Measurements from ENCODE around the gene FBXL7.

Gene FBXL7

DNA sequence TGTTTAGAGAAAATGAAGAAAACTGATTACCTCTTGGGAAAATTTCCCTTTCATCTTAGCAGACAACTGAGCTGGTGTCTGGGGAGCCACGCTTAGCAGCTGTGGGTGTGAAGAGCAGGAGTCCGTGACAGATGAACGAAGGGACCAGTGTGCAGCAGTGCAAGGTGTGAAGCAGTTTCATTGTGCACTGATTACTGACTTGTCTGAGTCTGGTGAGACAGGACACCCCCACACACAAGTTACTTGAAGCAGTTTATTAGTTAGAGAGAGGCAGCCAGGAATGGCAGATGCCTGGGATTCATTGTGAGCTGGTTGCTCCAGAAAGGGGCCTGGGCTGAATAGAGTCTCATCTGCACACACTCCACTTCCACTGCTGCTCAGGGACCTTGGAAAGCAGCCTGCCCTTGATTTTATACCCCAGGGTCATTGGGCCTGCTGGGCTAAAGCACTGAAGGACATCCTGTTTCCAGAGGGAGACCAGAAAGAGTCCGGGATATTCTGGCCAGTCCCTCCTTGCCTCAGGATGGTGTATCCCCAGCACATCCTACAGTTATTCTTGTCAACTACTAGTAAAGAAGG is 47.4 kb downstream of the FBXL7 start:
- no peak for DNase-seq

DNA sequence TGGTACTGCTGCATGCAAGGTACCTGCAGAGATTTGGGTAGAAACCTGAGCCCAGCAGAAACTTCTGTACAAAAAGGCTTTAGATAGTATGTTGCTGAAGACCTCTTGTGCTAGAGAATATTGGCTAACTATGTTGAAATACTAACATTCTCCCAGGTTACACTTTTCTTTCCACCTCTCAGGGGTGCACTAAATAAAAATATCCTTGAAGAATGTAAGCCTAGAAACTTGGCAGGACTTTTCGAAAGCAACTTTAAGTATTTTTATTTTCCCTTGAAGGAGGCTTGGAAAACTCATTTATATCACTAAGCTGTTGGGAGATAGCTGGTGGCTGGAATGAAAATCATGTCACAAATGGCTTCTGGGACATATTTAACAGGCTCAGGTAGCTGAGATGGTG is 50.0 kb downstream of the FBXL7 start:
- no peak for DNase-seq

DNA sequence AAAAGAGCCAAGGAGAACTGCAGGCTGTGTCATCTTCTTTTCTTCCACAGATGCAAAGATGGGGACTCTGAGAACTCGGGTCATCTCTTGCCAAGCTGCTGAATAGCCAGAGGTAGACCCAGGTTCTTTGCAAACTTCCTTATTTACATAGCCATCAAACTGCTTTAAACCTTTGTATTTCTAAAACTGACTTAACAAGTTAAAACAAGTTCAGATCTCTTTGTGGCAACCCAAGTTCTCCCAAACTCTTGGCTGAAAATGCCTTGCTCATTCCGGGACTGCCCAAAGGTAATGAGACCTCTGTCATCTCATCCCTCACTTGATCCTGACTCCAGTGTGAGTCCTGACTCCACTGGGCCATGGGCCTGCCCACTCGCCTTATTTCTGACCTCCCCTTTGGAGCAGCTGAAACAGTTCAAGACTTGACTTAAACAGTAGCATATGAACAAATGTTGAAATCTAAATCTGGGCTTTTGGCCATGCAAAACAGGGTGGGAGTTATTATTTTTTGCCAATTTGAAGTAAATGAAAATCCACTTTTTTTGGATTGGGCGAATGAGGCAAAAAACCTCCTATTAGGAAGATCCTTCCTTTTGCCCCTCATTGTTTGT is 50.6 kb downstream of the FBXL7 start:
- no peak for DNase-seq

DNA sequence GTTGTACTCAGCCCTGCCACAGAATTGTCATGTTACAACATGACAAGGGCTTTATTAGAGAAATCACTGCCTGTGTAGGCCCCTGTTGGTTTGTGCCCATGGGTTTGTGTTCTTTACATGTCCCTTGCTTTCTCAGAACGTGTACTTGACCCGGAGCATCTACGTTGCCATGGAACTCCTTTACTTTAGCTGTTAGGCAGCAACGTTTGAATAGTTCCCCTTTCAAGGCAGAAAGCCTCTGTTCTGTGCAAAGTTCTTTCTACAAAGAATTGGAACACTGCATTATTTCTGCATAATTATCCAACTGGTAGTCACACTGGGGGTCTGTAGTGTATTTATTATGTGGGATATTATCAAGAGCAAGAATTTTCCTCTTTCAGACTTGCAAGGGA is 51.1 kb downstream of the FBXL7 start:
- no peak for DNase-seq

DNA sequence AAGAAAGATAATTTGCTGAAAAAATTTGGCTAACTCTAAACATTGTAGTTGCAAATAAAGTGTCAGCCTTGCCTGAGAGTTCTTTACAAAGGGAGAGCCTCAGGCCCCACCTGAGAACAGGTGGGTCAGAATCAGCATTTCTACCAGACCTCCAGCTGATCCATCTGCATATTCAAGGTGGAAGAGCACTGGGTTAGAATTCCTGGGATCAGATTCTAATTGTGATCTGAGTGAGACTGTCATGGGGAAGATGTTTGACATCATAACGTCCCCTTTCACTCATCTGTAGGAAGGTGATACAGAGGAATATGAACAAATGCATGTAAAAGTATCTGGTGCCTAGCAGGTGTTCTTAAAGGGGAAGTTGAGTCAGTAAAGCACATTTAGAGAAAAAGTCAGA is 54.6 kb downstream of the FBXL7 start:
- no peak for DNase-seq

DNA sequence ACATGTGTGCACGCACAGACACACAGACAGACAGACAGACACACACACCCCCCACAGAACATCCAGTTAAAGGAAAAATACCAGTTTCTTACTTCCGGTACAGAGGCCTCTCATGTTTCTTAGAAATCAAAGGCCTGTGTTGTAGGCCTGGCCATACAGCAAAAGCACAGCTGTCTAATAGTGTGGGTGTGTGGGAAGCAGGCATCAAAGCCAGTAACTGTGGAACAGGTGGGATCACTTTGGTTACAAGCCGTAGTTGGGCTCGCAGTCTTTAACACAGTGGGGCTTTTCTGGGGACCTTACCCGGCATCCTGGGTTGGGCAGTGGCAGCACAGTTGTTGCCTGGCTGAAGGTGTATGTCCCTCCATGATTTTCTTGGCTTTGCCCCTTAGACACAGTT is 55.2 kb downstream of the FBXL7 start:
- no peak for DNase-seq

DNA sequence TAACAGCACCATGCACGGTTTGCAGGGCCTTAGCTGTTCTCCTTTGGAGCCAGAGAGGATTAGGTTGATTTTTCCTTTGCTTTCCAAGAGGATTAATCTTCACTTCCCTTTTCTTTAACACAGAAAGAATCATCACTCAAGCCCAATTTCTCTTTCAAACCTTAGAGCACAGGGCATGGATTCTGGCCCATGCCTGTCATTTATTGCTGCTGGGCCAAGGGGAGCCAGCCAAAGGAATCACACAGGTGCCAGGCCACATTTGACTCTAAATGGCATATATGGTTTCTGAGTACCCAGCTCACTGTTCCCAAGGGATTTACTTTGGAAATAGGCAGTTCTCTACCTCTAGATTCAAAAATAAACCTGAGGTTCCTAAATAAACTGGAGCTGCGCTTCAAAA is 58.3 kb downstream of the FBXL7 start:
- DNase-seq, result no peak

DNA sequence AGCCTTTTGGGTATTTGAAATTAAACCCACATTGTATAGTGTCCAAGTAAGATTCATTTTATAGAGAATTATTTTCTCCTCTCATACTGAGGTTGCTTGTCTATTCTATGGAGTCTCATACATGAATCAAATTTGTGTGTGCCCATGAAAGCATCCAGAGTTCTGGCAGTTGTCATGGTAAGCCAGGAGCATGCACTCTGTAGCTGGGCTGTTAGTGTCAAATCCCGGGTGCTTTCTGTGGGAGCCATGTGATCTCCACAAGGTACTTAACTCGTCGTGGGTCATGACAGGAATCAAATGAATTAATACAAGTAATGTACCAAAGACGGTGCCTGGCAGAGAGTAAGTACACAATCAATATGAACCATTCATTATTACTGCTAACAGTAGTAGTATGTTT is 58.7 kb downstream of the FBXL7 start:
- no peak for DNase-seq

DNA sequence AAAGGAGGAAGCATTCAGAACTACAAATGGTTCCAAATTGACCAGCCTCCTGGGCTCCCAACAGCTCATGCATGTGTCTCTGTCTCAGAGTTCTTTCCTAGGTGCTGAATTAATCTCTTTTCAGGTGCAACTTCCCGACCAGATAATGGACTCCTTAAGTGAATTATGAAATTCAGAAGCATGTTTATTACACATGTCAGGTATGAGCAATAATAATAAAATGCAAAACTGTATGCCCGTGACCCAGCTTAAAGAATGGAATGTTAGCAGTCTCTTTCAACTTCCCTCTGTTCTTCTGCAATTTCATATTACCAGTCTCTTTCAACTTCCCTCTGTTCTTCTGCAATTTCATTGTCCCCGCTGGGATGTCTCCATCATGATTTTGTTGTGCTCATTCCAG is 60.4 kb downstream of the FBXL7 start:
- no peak for DNase-seq

DNA sequence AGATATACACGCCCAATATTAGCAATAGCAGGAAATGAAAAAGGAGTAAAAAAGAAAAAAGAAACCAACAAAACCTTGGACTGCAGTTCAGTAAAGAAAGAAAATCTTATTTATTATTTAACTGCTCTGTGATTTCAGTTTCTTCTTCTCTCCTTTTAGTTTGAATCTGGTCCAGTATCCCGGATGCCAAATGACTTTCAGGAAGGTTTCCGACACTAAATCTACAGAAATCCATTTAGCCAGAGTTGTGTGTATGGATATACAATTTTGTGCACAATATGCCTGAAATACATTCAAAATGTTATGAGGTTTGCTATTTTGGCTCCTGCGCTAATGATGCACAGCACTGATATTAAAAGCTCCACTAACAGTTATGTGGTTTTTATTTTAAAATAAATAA is 64.5 kb downstream of the FBXL7 start:
- no peak for DNase-seq

DNA sequence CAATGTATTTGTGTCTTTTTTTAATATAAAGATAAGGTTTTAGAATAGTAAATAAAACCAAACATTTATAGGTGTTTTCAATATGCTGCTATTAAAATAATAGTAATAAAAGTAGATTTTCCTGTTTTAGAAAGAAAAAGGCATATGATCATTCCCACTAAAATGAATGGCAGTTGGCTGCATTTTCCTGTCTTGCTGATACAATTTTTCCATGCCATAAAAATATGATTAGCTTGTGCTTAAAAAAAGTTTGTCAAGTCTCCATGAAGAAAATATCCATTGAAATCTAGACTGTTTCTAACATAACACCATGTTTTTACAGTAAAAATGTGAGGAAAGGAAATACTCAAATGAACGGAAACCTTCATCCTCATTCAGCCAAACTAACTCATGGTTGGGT is 65.0 kb downstream of the FBXL7 start:
- no peak for DNase-seq

DNA sequence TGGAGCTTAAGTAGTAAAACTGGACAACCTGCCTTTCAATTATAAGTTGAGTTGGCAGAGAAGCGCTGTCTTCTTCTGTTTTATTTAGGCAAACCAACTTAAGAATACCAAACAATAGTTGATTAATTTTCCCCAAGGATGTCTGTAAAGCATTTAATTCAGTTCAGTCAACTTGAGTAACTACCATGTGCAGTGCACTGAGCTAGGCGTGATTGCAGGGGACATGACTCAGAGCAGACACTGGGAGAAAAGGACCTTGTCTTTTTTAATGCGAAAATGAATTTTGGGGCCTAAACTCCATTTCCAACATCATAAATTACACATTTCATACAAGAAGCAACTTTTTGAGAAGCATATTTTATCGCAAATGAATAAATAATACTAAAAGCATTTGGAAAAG is 66.3 kb downstream of the FBXL7 start:
- DNase-seq, result no peak

DNA sequence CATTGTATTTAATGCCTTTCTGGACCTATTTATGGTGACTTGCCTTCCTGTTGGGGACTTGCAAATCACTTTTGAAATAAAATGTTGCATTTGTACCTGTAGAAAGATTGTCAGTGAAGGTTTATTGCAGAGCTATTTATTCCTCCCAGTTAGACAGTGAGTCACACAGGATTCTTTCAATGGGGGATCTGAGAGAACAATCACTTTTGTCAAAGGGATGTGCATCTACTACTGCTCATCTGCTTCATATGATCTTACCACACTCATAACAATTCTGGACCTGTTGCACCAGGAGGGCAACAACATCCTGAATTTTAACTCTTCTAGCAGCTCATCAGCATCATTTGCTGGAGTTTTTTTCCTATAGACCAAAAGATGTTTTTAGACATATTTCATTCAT is 66.8 kb downstream of the FBXL7 start:
- DNase-seq, result no peak

DNA sequence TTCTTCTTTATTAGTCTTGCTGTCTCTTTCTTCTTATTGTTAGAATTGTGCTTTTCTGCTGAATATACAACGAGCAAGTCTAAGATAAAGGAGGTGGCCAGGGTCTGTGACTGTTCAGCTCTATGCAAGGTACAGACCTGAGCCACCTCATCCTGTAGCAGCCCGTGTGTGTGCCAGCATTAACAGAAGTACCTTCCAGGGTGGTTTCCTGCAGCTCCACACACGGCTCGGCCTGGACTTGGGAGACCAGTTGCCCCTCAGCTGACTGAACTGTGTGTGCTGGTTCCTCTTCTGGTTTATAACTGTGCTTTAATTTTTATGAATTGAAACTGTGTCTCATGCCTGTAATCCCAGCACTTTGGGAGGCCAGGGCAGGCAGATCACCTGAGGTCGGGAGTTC is 70.5 kb downstream of the FBXL7 start:
- DNase-seq, result no peak

DNA sequence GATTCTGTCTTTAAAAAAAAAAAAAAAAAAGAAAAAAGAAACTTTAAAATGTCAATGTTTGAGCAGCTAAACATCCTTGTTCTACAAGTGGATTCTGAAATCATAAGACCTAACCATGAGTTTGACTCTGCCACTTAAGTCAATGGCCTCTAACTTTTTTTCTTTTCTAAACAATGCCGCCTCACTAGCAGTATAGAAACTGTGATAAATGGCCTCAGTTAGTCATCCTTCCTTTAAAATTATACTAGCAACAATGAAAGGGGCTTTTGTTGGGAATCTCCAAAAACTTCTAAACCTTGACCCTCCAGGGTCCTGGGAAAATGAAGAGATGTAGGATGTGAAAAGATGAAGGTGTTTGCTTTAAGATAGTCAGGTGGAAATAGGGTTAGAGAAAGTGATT is 71.1 kb downstream of the FBXL7 start:
- no peak for DNase-seq

DNA sequence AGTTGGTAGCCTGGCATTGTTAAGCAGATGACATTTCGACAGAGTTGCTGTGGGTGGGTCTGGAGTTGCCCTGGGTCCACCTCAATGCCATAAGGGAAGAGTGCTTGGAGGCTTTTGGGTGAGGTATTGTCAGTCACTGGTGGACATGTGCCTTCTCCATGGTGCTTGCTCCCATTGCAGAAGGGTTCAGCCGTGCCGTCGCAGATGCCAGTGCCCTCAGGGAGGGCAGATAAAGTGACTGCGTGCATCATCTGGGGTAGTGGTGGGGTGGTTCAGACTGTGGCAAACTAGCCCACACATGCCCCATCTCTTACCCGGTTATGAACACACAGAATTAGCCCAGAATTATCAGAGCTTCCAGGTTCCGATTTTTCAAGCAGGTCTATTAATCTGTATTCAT is 71.6 kb downstream of the FBXL7 start:
- DNase-seq, result no peak

DNA sequence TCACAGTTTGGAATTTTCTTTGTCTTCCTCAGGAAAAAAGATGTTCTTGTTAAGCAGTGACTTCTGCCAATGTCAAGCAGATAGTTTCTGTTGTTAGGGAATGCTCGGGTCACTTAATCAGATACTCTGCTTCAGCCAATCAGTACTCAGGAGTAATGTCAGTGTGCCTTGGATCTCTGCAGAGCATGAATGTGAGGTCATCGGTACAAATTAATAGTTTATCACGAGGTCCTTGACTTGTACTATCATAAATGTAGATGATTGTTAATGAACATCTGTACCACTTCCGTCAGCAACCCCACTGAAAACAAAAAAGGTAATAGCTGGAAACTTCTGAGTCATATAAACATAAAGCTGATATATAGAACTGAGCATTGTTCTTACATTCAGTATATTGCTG is 73.6 kb downstream of the FBXL7 start:
- DNase-seq, result no peak

DNA sequence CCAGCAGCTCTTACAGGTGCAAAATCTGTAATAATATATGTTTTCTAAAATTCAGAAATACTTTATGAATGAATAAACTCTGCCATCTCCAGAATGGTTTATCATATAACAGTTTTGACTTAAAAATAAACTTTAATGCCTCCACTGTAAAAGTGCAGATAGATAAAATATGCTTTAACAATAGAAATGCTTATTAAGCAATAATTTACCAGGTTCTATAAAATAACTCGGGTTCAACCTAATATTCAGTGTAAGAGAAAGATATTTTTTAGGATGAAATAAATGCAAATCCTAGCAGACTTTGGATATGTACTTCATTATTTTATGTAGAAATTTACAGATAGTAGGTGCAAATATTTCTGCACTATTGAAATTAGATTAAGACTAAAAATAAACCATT is 74.1 kb downstream of the FBXL7 start:
- no peak for DNase-seq

DNA sequence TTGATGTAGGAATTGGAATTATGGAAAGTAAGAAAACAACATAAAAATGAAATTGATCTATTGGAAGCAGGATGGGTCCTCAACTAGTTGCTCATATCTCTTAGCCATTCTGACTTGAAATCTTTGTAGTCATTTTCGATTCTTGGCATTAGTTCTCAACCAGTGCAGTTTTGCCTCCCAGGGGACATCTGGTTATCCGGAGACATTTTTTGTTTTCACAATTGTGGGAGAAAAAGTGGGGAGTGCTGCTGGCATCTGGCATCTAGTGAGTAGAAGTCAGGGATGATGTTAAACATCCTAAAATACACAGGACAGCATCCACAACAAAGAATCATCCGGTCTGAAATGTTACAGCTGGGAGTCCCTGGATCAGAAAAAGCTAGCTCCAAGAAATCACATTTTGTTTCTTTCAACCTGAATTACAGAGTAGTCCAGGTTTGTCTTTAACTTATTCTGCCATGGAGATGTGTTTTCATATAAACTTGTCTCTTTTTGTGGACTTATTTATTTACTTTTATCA is 74.9 kb downstream of the FBXL7 start:
- no peak for DNase-seq

DNA sequence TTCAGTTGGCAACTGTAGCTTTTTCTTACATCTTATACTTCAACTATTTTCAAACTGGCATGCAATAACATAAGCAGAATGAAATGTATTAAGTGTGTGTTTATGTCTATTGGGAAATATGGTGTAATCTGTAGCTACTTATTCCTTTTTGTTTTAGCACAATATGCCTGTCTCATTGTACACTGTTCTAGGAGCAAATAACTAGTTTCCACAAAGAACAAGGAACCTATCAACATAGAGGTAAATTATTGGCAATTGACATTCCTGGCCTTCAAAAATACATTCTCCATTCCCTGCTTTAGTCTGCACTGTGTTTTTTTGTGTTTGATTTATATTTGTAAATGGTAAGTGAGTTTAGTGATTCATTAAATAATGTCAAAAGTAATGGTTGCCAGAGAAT is 75.7 kb downstream of the FBXL7 start:
- DNase-seq, result no peak

DNA sequence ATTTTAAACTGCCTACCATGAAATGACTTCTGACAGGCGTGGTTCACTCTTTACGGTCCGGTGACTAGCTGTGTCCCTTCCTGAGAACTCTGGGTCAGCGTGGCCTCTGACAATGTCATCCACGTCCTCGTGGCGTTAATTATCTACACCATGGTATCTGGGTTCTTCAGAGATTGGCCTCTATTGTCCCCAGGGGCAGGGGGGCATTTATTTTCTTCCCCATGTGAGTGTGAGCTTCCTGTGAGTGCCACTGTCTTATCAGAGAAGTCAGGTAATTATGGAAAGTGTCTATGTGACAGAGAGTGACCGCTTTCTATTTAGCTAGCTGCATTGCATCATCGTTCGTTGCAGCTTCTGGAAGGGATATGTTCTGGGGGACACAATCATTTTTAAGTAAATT is 77.2 kb downstream of the FBXL7 start:
- DNase-seq, result no peak

DNA sequence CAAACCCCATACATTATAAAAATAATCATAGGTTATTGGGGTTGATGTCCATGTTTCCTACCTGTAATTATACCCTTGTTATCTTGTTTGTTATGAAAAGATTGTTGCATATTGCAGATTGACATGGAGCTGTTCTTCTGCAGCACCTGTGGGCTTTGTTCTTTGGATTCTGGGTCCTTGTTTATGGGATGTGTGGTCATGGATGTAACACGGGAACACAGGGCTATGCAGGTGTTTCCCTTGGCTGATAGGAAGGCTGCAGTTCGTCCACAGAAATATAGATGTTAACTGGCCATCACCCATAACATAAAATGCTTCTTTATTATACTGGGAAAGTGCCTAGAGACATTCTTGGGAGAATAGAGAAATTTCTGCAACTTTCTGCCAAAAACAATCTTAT is 77.9 kb downstream of the FBXL7 start:
- no peak for DNase-seq

DNA sequence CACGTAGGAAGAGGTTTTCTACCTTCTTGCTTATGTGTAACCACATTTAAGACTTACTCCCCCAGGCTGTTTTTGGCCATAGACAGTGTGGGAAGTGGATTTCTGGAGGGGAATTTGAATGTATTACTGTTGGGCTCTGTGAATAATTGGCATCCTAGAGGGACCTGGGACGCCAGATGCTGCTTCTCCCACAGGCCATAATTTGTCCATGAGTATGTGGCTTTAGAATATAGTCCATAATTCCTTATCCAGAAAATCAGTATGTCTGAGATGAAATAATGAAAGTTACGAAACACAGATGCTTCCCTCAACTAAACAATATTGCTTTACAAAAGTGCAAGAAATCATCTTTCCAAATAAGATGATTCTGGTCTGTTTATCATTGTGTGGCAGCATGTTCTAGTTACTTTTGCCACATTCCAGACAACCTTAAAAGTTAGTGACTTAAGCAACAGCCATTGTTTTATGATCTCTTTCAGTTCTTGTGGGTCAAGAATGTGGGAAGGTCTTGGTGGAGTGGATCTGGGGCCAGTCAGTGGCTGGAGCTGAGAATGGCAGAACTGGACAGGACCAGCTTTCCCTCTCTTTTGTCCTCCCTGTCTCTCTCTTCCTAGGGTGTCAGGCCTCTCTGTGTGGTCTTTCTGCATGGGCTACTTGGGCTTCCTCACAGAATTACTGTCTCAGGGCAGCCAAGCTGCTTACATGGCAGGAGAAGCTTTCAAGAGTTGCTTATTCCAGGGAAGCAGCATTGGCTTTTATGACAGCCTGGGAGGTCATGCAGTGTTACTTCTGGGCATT is 79.4 kb downstream of the FBXL7 start:
- DNase-seq, result no peak

DNA sequence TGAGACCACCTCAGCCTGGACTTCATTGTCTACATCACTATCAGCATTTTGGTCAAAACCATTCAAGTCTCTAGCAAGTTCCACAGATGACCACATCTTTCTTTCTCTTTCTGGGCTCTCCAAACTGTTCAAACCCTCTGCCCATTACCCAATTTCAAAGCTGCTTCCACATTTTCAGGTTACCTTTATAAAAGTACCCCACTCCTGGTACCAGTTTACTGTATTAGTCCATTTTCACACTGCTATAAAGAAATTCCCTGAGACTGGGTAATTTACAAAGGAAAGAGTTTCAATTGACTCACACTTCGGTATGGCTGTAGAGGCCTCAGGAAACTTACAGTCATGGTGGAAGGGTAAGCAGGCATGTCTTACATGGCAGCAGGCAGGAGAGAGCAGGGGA is 84.5 kb downstream of the FBXL7 start:
- no peak for DNase-seq

DNA sequence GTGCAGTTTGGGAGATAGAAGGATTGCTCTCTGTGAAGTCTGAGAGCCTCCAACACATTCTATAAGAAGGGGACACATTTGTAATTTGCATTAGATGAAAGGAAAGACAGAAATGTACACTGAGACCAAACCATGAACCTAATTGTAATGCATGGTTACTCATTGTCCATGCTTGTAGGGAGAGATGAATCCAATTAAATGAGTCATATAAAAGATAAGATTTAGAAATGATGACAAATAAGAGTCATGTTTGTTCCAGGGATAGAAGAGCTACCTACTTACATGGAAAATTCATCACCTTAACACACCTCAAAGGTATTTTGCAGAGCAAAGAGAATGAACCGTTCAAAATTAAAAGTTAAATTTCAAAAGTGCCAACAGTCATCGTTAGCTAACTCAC is 85.1 kb downstream of the FBXL7 start:
- DNase-seq, result no peak

Data from stimulated activated CD4-positive, alpha-beta T cell treated with anti-CD3 and anti-CD28 coated beads, Interleukin-1b, Interleukin-23, amount 100 ng/mL, for 48 hours (primary cell).